Neural progenitor cell (in vitro differentiated cells): ENCODE measurements around the gene KHDC3L.

ENCODE experiments used
- CTCF ChIP-seq: fragments of 200-600 bp; sonication (generic); IDR thresholded peaks from 2 replicates; pipeline ENCODE4 v1.5.1; 2017; ENCODE audit warnings: antibody characterized with exemption, mild to moderate bottlenecking
- EZH2 ChIP-seq: fragments of 200-600 bp; sonication (generic); IDR thresholded peaks from 2 replicates; pipeline ENCODE4 v1.6.1; 2017; ENCODE audit warnings: antibody characterized with exemption, mild to moderate bottlenecking, moderate library complexity
- EZH2phosphoT487 ChIP-seq: fragments of 200-600 bp; sonication (generic); IDR thresholded peaks from 2 replicates; pipeline ENCODE4 v1.6.1; 2017; ENCODE audit warnings: antibody characterized with exemption

- TF ChIP-seq CTCF (no peak), EZH2 (no peak), EZH2phosphoT487 (no peak)
Measured at GRCh38 chr6:73353636-73354593, 8.5 kb upstream of the KHDC3L start, which contains the start of gene DPPA5.
